ENCODE measurements around the gene ADCYAP1R1.
"Not testable (repeated sequence)": the region's sequence is repeated elsewhere in the genome, so short reads cannot be mapped to it uniquely, and the experiment has no call there.

ADCYAP1R1 gene

DNA sequence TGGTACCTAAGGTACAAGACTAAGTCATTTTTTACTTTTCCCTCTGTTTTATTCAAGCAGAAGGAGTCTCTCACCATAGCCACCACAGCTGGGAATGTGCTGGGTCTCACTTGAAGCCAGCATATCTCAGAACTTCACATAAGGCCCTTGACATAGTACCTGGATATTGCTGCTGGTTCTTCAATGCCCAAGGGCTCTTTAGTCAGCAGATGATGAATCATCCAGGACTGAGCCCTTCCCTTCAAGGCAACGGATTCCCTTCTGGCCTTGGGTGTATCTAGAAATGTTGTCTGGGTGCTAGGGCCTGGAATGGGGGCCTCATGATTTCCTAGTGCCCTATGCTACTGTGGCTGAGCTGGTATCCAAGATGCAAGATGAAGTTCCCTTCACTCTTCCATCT is 93.9 kb downstream of the ADCYAP1R1 start:
- no peak for DNase-seq

GRCh38 chr7:31146538-31146937 is 94.4 kb downstream of the ADCYAP1R1 start:
- DNase-seq, result no peak

DNA sequence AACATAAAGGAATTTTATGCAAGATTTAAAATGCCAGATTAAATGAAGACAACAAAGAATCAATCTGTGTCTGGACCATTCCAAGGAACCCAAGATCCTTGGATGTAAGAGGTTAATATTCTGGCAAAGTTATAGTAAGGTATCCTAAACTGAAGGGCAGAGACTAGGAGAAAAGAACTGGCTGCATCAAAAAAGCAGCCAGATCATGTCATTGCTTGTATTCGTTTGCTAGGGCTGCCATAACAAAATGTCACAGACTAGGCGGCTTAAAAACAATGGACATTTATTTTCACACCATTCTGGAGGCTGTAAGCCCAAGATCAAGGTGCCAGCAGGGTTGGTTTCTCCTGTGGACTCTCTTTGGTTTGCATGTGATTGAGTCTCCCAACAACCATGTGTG is 99.7 kb downstream of the ADCYAP1R1 start:
- no peak for DNase-seq

GRCh38 chr7:31153318-31153717 is 101.2 kb downstream of the ADCYAP1R1 start:
- not testable (repeated sequence) for DNase-seq

GRCh38 chr7:31160941-31161340 is 108.8 kb downstream of the ADCYAP1R1 start:
- no peak for DNase-seq

All from NCI-H1048 (cell line).